HG03103 (cell line): ENCODE measurements around the gene SORD.
"Not testable (repeated sequence)": the region's sequence is repeated elsewhere in the genome, so short reads cannot be mapped to it uniquely, and the experiment has no call there.

Source experiments
- ATAC-seq: cut with Tn5 transposase; IDR thresholded peaks from one replicate; pipeline ENCODE4 v1.9.1; 2021; ENCODE audit warnings: low read depth; ENCODE audit not compliant: unreplicated experiment

The SORD gene

DNA sequence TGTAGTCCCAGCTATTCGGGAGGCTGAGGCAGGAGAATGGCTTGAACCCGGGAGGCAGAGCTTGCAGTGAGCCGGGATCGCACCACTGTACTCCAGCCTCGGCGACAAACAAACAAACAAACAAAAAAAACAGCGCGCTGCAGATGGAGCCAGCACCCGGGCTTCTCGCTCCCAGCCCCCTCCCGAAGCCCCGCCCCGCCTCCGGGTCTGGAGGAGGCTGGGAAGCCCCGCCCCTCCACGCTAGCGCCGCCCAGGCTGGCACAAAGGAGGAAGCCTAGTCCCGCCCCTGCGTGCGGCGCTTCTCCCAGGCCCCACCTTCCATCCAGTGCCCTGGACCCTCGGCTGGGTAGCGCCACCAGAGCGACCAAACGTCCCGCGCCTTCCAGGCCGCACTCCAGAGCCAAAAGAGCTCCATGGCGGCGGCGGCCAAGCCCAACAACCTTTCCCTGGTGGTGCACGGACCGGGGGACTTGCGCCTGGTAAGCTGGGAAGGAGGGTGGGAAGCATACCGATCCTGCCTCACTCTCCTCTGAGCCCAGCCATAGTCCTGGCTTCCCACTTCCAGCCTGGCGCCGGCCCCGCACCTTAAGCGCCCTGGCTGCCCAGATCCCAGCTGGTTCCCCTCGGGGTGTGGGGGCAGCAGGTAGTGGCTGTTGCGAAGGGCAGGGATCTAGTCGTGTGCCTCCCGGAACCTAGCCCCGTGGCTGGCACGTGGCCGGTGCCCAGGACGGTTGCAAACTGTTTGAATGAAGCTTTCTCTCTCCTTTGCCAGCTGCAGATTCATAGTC, at the start of gene SORD:
SORD (plus strand) TSS at position 325 of the 788 bp plus-strand sequence; CDS start at position 414, 89 bp downstream.
- peak; percentile 91 for ATAC-seq

GRCh38 chr15:44976183-44976582, 46.8 kb upstream of the SORD start:
- ATAC-seq: not testable (repeated sequence)

DNA sequence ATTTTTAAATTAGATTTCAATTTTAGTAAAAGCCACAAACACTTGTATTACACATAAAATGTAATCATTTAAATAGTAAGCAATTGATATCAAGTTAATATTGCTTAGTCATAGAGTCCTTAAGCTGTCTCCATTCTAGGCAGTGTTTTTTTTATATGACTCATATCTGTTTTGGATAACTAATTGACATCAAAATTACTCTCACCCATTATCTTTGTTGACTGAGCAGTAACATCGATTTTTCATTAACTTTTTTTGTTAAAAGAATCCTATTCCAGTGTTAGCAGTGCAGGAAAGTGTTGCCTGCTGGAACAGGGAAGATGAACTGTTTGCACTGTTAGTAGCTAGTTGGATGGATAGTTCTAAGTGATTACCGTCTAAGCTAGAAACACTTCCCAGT, 45.2 kb upstream of the SORD start:
- not testable (repeated sequence) for ATAC-seq

DNA sequence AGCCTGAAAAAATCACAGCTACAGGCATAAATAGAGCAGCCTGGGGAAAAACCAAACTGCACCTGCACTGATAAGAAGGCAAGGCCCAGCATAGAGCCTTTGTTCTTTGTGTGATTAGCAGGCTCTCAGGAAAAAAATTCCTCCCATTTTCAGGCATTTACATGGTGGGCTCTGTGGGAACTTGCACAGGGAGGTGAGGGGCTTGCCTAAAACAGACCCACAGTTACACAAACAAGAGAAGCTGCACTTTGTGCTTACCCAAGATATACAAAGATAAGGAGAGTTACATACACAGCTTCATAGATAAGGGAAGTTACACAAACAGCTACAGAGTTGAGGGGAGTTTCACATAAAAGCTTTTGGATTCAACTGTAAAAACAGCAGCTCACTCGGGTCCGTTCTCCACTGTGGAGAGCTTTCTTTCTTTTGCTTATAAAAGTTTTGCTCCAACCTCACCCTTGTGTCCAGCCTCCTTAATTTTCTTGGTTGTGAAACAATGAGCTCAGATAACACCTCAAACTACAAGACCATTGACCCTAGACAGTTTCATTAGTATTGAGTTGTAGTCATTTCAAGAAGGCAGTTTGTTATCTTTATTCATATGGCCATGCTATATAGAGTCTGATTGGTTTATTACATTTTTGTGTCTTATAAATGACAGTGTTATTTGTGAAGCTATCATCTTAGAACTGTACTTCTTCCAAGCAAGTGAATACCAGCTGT, 43.2 kb upstream of the SORD start:
- not testable (repeated sequence) for ATAC-seq

DNA sequence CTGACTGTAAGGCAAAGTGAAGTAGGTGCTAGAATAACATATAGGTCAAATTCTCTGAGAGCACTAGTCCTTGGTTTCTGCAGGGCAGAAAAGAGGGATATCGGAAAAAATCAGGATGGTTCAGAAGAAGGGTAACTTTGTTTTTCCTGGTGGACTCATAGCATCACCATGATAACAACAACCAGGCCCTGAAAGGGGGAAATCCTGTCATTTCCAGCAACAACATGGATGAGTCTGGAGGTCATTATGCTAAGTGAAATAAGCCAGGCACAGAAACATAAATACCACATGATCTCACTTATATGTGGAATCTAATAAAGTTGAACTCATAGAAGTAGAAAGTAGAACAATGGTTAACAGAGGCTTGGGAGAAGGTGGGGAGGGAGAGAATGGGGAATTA, 38.9 kb upstream of the SORD start:
- ATAC-seq: not testable (repeated sequence)

- not testable (repeated sequence) for ATAC-seq
Observed at GRCh38 chr15:44986346-44987055, 36.5 kb upstream of the SORD start.

GRCh38 chr15:44987711-44988110, 35.3 kb upstream of the SORD start:
- ATAC-seq: not testable (repeated sequence)

DNA sequence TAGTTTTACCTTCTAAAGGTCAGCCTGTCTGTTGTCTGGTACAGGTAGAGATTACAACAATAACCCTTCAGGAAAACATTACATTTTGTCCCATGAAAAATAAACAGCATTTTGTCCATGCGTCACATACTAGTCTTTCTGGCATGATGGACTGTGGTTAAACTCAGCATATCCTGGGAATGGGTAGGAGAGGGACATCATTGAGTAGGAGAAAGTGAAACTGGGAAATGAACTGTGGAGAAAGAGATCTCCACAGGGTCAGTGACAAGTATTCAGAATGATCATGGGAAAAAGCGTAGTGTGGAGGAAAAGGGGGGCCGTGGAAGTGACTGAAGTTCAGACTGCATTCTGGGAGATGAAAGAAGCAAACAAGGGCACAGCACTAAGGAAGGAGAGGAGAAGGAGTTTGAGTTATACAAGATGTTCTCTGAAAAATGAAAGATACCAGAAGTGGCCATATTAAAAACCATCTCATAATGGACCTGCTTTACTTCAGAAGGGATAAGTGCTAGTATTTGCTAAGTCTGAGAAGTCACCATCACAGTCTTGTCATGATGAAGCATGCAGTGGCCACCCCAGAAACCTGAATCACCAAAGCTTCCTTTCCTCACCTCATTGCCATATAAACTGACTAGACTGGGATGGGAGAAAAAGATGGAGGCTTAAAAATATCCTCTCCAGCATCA, 34.7 kb upstream of the SORD start:
- not testable (repeated sequence) for ATAC-seq

DNA sequence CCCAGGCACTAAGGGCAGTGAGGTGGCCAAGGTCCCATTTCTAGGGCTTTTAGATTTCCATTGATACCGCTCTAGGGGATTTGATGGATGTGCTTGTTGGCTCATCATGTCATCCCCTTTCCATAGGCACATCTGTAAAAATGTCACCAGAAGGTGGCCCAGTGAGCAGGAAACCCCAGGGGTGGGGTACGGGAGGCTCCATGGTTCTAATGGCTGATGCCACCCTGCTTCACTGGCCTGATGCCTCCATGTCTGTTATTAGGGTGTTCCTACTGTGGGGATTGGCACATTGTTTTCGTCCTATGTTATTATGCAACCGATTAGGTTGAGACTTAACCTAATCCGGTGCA, 34.1 kb upstream of the SORD start:
- ATAC-seq: not testable (repeated sequence)

DNA sequence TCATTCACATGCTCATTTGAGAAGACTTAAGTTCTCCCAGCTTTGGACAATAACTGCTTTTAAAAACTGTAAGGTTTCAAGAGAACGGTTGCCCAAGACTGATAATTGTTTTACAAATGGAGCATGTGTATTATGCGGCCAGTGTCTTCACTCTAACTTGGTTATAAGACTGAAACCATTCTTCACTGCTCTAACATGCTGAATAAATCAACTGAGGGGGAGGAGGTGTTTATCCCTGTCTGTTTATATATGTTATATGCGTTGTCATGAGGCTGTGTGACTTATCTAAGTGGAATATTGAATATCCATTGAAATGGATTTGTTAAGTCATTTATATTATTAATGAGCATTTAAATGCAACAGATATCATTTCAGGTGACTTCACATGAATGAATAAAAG, 25.4 kb upstream of the SORD start:
- ATAC-seq: not testable (repeated sequence)

DNA sequence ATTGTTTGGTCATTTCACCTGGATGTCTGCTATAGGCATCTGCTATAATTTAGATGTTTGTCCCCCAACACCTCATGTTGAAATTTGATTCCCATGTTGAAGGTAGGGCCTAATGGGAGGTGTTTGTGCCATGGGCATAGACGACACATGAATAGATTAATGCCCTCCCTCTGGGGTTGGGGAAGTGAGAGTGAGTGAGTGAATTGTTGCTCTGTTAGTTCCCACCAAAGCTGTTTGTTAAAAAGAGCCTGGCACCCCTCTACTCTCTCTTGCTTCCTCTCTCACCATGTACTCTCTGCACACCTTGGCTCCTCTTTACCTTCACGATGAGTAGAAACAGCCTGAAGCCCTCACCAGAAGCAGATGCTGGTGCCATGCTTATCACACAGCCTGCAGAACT, 23.9 kb upstream of the SORD start:
- ATAC-seq: no peak

DNA sequence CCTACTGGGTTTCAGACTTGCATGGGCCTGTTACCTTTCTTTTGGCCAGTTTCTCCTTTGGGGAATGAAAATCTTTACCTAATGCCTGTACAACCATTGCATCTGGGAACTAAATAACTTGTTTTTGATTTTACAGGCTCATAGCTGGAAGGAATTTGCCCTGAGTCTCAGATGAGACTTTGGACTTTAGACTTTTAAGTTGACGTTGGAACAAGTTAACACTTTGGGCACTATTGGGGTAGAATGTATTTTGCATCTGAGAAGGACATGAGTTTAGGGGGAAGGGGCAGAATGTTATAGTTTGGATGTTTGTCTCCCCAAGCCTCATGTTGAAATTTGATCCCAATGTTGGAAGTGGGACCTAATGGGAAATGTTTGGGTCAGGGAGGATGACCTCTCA, 21.8 kb upstream of the SORD start:
- ATAC-seq: not testable (repeated sequence)

- not testable (repeated sequence) for ATAC-seq
Observed at GRCh38 chr15:45003731-45004410, 19.1 kb upstream of the SORD start.

DNA sequence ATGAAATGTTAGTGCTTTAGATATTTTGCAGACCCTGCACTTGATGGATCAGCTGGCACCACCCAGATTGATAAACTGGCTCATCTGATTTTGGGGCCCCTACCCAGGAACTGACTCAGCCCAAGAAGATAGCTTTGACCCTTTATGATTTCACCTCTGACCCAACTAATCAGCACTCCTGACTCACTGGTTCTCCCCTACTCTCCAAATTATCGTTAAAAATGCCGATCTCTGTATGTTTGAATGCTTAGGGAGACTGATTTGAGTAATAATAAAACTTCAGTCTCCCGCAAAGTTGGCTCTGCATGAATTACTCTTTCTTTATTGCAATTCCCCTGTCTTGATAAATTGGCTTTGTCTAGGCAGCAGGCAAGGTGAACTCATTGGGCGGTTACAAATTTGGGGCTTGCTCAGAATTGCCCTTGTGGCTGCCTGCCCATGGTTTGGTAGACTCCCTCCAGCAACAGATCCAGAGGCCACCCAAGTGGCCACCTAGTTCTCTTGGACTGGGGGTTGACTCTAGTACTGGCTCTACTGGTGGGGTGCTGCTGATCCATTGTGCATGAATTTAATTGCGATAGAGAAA, 18.3 kb upstream of the SORD start:
- not testable (repeated sequence) for ATAC-seq

GRCh38 chr15:45009046-45009445, 13.9 kb upstream of the SORD start:
- ATAC-seq: no peak

- ATAC-seq: not testable (repeated sequence)
Observed at GRCh38 chr15:45015114-45015513, 7.9 kb upstream of the SORD start.

DNA sequence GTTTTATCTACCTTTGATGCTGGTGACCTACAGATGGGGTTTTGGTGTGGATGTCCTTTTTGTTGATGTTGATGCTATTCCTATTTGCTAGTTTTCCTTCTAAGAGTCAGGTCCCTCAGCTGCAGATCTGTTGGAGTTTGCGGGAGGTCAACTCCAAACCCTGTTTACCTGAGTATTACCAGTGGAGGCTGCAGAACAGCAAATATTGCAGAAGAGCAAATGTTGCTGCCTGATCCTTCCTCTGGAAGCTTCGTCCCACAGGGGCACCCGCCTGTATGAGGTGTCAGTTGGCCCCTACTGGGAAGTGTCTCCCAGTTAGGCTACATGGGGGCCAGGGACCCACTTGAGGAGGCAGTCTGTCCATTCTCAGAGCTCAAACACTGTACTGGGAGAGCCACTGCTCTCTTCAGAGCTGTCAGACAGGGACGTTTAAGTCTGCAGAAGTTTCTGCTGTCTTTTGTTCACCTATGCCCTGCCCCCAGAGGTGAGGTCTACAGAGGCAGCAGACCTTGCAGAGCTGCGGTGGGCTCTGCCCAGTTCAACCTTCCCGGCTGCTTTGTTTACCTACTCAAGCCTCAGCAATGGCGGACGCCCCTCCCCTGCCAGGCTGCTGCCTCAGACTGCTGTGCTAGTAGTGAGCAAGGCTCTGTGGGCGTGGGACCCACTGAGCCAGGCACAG, 2.6 kb upstream of the SORD start:
- ATAC-seq: not testable (repeated sequence)

DNA sequence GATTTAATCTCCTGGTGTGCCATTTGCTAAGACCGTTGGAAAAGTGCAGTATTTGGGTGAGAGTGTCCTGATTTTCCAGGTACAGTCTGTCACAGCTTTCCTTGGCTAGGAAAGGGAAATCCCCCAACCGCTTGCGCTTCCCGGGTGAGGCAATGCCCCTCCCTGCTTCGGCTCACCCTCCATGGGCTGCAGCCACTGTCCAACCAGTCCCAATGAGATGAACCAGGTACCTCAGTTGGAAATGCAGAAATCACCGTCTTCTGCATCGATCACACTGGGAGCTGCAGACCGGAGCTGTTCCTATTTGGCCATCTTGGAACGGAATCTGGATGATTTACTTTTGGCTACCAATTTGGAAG, 2.1 kb upstream of the SORD start:
- not testable (repeated sequence) for ATAC-seq

DNA sequence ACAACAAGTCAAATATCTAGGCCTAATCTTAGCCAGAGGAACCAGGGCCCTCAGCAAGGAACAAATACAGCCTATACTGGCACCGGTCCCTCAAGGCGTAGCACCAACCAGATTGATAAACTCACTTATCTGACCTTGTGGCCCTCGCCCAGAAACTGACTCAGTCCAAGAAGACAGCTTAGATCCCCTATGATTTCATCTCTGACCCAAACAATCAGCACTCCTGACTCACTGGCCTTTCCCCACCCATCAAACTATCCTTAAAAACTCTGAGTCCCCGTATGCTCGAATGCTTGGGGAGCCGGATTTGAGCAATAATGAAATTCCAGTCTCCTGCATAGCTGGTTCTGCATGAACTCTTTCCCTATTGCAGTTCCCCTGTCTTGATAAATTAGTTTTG, 1.6 kb upstream of the SORD start:
- no peak for ATAC-seq
